Lung (tissue), 12 donors: Measurements from ENCODE around the gene DCHS2. TPM values are rescaled to one million over a fixed set of nuclear protein-coding genes. Genes with fewer than 3 reads are reported as not detected.

Experiments
- ATAC-seq: fragments of 200-7000 bp; cut with Tn5 transposase; one replicate; pipeline ENCODE4 v1.9.1; 2020; ENCODE audit warnings: moderate number of reproducible peaks; ENCODE audit not compliant: insufficient read depth, low FRiP score
- DNase-seq, 3 donors: peaks; one replicate each; pipeline ENCODE4 v3.0.0-alpha.2; 2013 to 2017
- H3K27ac ChIP-seq, 2 donors: one replicate each; pipeline ENCODE4 v1.5.1; 2013; ENCODE audit warnings: mild to moderate bottlenecking in 2 of 2, moderate library complexity in 2 of 2, control low read depth in 1 of 2, inconsistent platforms in 1 of 2, low read depth in 1 of 2, low read length in 1 of 2
- H3K27me3 ChIP-seq, 3 donors: one replicate each; pipeline ENCODE4 v1.5.1; 2013; ENCODE audit warnings: low read length in 2 of 3; ENCODE audit not compliant: control insufficient read depth in 3 of 3, insufficient read depth in 3 of 3
- H3K36me3 ChIP-seq, 4 donors: one replicate each; pipeline ENCODE4 v1.5.1; 2013; ENCODE audit warnings: low read length in 4 of 4, mild to moderate bottlenecking in 1 of 4, moderate library complexity in 1 of 4; ENCODE audit not compliant: control insufficient read depth in 4 of 4, insufficient read depth in 4 of 4
- H3K4me1 ChIP-seq, 5 donors: one replicate each; pipeline ENCODE4 v1.5.1; 2013; ENCODE audit warnings: low read length in 5 of 5, mild to moderate bottlenecking in 2 of 5, moderate library complexity in 1 of 5; ENCODE audit not compliant: control insufficient read depth in 5 of 5, insufficient read depth in 5 of 5
- H3K4me3 ChIP-seq: one replicate; pipeline ENCODE4 v1.5.1; 2013; ENCODE audit warnings: mild to moderate bottlenecking, control low read depth, moderate library complexity
- H3K9ac ChIP-seq, 2 donors: one replicate each; pipeline ENCODE4 v1.5.1; 2013; ENCODE audit warnings: low read length in 2 of 2, control low read depth in 1 of 2; ENCODE audit not compliant: insufficient read depth in 1 of 2
- H3K9me3 ChIP-seq, 4 donors: one replicate each; pipeline ENCODE4 v1.5.1; 2013; ENCODE audit warnings: low read length in 3 of 4, mild to moderate bottlenecking in 1 of 4, moderate library complexity in 1 of 4; ENCODE audit not compliant: control insufficient read depth in 4 of 4, insufficient read depth in 3 of 4
- WGBS, 2 donors: extraction: QIAGEN DNeasy Blood & Tissue Kit; methylation state at CpG; one replicate each; pipeline ENCODE4 v1.1.7; 2013; 5-methylcytosine and 5-hydroxymethylcytosine counted together
- polyA plus RNA-seq, 2 donors: library from polyadenylated mRNA; stranded (reverse); fragments of 200-250 nt; gene quantifications; one replicate each; pipeline ENCODE4 v1.2.1, GENCODE V29; 2013
- total RNA-seq, 2 donors: library from RNA; depleted of rRNA in 1 of 2; stranded (reverse); fragments of >200 nt in 1 of 2; gene quantifications; one replicate each; pipeline ENCODE4 v1.2.1, GENCODE V29; 2014 to 2021
- TF ChIP-seq, protein P1 (sequence below): IDR thresholded peaks from 2 replicates; pipeline ENCODE4 v1.5.1; 2012; ENCODE audit warnings: mild to moderate bottlenecking; ENCODE audit errors: control extremely low read depth, extremely low read depth
- donor health status: control.
- donor health status: control.
- donor health status: Bipolar disorder and iron deficiency.
- donor health status: healthy.
- donor health status: DM: yes; HTN: yes; CAD: no.

Gene DCHS2
- total and polyA plus RNA-seq, 4 donors: 0.02 to 13.4 (median 0.53) TPM

DNA sequence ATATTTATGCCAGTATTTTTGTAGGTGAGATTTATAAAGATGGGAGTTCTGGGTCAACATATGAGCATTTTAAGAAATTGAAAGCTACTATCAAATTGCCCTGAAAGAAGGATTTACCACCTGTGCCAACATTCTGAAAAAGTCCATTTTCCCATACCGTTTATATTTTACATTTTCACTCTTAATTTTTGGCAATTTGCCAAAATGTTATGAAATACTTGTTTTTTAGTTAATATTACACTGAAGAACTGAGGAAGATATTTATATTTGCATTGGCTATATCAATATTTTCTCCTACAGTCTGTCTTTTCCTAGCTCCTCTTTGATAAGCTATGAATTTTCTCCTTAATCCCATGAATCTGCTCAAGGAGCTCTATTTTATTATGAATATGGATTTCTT lies 52.4 kb downstream of the DCHS2 start:
- Histone ChIP-seq H3K36me3 (no peaks in the 10 kb centered on the region), H3K27me3 (no peaks in the 10 kb centered on the region), H3K9me3 (no peaks in the 10 kb centered on the region), H3K4me3 (no peak overlapping the region), H3K4me1 (peaks cover 0 to 4% (median 0%) of the 10 kb centered on the region in 5 donors), H3K9ac (no peak overlapping the region), H3K27ac (no peak overlapping the region)
- TF ChIP-seq, protein P1, sequence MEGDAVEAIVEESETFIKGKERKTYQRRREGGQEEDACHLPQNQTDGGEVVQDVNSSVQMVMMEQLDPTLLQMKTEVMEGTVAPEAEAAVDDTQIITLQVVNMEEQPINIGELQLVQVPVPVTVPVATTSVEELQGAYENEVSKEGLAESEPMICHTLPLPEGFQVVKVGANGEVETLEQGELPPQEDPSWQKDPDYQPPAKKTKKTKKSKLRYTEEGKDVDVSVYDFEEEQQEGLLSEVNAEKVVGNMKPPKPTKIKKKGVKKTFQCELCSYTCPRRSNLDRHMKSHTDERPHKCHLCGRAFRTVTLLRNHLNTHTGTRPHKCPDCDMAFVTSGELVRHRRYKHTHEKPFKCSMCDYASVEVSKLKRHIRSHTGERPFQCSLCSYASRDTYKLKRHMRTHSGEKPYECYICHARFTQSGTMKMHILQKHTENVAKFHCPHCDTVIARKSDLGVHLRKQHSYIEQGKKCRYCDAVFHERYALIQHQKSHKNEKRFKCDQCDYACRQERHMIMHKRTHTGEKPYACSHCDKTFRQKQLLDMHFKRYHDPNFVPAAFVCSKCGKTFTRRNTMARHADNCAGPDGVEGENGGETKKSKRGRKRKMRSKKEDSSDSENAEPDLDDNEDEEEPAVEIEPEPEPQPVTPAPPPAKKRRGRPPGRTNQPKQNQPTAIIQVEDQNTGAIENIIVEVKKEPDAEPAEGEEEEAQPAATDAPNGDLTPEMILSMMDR: no peak
- ATAC-seq (no peak), DNase-seq (no peak)
- WGBS, 2 donors: 18 to 27% methylated on average over 1 of the region's 1 CpG

DNA sequence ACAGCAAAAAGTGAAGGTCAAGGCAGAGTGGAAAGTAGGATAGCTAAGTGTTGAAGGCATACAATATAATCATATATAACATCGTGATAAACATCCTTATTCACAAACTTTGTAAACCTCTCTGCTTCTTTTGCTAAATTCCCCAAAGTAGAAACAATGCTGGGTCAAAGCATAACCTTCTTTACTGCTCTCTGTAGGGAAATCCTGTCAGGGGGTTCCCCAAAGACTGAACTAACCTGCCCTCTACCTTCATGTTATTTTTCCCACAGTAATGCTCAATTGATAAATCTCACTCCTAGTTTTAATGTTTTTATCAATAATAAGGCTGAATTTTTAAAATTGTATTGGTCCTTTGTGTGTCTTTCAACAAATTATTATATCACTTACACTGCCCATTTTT lies 55.7 kb downstream of the DCHS2 start:
- H3K9ac ChIP-seq: no peak overlapping the region
- H3K27ac ChIP-seq: no peak overlapping the region
- no peak for DNase-seq
- TF ChIP-seq, protein P1: no peak
- 56 to 81% methylated on average over 1 of the region's 1 CpG for WGBS, 2 donors
- H3K36me3 ChIP-seq: no peaks in the 10 kb centered on the region
- ATAC-seq: no peak
- no peak overlapping the region for H3K4me3 ChIP-seq
- no peaks in the 10 kb centered on the region for H3K27me3 ChIP-seq
- peaks cover 0 to 2% (median 0%) of the 10 kb centered on the region in 4 donors for H3K9me3 ChIP-seq
- H3K4me1 ChIP-seq: peaks cover 0 to 4% (median 0%) of the 10 kb centered on the region in 5 donors

DNA sequence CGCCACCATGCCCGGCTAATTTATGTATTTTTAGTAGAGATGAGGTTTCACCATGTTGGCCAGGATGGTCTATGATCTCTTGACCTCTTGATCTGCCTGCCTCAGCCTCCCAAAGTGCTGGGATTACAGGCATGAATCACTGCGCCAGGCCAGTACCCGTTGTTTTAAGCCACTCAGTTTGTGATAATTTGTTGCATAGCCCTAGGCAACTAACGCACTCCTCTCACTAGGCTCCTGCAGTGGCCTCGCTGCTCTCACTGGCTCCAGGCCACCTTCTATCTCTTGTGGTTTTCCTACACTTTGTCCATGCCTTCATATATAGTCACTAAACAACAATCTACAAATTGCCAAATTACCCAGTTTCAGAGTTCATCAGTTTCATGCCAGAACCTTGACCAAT lies 58.1 kb downstream of the DCHS2 start:
- WGBS, 2 donors: 92 to 94% methylated on average over 6 of the region's 6 CpGs
- DNase-seq (no peak), ATAC-seq (no peak)

More for the DNA sequence above, 58.1 kb downstream of the DCHS2 start:
- H3K9ac ChIP-seq: no peak overlapping the region
- no peak overlapping the region for H3K27ac ChIP-seq
- TF ChIP-seq, protein P1: no peak
- no peak overlapping the region for H3K4me3 ChIP-seq
- no peaks in the 10 kb centered on the region for H3K4me1 ChIP-seq
- peaks cover 0 to 2% (median 0%) of the 10 kb centered on the region in 4 donors for H3K9me3 ChIP-seq
- no peaks in the 10 kb centered on the region for H3K36me3 ChIP-seq
- no peaks in the 10 kb centered on the region for H3K27me3 ChIP-seq
